Stimulated activated CD4-positive, alpha-beta T cell treated with anti-CD3 and anti-CD28 coated beads, Interleukin-4, amount 100 ng/mL, for 24 hours (primary cell): ENCODE measurements around the gene SOX6.
"Not testable (repeated sequence)": the region's sequence is repeated elsewhere in the genome, so short reads cannot be mapped to it uniquely, and the experiment has no call there.

Source experiments
- DNase-seq: peaks from one replicate; pipeline ENCODE4 v3.0.0-alpha.2; 2020

Gene SOX6

GRCh38 chr11:16087886-16088285 is 268.5 kb downstream of the SOX6 start:
- no peak for DNase-seq

DNA sequence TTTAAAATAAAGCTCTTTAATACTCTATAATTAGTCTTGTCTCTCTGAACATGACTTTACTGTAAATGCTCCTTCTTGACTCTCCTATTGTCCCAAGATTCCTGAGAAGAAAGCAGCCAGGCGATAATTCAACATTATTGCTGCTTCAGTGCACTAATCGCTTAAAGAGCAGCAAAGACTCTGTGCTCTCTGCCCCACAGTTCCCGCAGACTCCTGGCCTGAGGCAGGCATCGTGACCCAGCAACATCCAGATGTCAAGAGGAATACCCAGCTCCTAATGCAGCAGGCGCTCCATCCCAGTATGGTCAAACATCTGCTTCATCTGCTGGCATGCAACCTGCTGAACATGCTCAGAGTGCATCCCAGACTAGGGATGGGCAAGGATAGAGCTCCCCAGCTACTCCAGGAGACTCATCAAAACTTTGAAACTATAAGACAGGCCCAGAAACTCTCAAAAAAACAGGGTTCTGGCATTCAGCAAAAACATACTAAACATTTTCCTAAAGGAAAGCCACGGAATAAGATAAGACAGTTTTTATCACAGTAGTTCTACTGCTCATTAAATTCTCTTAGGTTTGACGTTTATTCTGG is 270.0 kb downstream of the SOX6 start:
- DNase-seq, result no peak

DNA sequence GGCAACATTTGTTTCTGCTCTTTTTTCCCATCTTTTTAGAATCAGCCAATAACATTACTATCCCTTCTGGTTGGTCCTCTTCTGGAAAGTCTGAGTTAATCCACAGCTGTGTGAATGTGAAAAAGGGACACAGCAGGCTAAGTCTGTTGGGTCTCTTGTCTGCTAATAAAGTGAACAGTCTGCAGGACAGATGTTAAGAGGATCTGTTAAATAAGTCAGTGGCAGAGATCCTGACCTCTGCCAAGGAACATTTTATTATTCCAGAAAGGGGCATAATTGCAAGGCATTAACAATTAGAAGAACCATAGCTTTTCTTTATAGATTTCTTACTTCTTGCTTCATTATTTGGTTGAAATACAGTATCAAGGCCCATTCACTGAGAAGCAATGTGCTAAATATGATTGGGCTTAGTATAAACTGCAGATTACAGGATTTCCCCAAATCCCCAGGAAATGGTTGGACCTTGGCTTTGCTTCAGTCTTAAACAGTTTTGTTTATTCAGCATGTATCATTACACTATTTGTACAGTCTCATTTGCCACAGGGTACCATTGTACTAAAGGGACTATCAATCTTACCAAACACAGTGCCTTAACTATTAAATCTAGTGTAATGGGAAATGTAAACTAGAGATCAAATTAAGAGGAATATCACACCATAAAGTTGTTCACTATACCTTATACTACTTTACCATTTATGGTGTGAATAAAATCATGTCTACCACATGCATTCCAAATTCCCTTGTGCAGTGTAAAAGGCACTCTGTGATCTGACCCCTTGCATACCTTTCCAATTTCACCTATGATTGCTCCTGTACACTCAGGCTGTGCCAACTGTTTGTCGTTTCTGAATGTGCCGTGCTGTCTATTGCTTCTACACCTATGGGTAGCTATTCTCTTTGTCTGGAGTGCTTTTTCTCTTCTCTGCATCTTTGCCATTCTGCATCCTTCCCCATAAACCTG is 274.0 kb downstream of the SOX6 start:
- no peak for DNase-seq

DNA sequence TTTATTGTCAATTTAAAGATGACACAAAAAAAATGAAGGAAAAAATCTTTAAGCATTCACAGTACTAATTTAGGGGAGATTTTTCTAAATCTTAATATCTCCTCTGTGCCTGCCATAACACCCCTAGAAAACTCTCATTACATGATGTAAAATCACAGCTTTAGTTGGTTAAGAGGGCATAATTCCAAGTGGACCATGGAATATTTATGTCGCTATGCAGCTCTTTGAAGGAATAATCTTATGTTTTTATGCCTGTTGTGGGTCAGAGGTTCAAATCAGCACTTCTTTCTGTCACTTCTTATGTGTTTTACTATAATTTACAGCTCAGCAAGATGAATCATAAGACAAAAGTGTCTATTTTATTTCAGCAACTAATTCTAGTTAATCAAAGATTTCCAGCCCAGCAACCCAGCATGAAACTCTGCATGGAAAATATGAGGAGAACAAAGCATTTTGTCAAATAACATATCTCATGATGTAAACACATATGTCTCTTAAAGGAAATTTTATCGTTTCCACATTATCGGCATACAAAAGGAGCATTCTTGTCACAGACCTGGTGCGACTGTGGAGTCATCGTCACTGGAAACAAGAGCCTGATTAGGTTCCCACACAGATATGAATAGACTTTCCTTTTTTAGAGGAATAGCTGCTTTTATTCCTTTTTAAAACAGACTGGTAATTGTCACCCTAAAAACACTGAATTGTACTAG is 274.8 kb downstream of the SOX6 start:
- no peak for DNase-seq

GRCh38 chr11:16080688-16081381 is 275.5 kb downstream of the SOX6 start:
- no peak for DNase-seq

DNA sequence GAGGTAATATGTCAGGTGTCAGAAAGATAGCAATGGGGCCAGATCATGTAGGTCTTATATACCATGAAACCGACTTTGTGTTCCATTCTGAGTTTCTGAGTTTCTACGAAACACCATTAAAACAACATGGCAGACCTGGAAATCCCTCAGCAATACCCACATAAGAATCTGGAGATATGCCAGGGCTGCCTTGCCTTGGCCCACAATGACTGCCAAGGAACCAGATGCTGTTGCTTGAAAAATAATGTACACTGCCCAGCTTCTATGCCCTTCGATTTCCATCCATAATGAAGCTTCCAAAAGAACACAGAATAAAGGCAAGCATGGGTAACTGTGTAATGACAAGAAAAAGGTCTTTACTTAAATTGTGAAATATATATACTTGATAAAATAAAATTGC is 277.4 kb downstream of the SOX6 start:
- DNase-seq, result no peak

- no peak for DNase-seq
Measured at GRCh38 chr11:16070573-16070972, 285.8 kb downstream of the SOX6 start.

DNA sequence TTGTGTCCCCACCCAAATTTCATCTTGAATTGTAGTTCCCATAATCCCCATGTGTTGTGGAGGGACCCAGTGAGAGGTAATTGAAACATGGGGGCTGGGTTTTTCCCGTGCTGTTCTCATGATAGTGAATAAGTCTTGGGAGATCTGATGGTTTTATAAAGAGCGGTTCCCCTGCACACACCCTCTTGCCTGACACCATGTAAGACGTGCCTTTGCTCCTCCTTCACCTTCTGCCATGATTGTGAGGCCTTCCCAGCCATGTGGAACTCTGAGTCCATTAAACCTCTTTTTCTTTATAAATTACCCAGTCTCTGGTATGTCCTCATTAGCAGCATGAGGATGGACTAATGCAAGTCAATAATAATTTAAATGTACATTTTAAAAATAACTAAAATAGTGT is 289.1 kb downstream of the SOX6 start:
- DNase-seq, result not testable (repeated sequence)

DNA sequence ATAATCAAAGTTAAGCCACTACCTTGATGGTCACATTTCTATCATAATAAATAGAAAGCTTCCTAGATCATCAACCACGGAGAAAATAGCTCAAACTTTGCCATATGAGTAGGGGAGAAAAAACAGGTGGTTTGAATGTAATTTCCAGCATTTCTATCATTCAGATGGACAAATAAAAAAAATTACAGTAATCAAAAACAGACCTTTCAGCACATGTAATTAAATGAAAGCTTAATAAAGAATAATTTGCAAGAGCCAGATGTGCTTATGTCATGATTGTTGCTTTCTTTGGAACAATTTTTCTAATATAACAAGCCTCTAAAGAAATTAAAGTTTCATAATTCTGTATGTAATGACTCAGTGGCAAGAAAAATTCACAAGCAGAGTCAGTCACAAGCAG is 297.0 kb downstream of the SOX6 start:
- DNase-seq, result no peak

DNA sequence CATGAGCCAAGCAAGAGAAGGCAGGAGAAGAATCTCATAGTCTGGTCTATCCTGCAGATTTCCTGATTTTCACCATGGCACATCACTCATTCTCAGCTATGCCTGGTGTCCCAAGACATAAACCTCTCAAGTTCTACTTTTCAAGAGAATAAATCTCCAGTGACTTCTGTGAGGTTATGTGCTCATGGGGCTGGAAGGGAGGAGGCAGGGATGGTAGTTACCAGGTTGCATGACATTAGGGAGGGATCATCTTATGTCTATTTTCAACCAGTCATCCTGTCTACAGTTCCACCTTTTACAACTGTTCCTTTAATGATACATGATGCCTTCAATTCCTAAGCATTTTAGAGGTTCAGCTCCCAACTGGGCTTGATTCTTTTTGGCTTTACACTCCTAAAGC is 297.7 kb downstream of the SOX6 start:
- DNase-seq, result no peak

DNA sequence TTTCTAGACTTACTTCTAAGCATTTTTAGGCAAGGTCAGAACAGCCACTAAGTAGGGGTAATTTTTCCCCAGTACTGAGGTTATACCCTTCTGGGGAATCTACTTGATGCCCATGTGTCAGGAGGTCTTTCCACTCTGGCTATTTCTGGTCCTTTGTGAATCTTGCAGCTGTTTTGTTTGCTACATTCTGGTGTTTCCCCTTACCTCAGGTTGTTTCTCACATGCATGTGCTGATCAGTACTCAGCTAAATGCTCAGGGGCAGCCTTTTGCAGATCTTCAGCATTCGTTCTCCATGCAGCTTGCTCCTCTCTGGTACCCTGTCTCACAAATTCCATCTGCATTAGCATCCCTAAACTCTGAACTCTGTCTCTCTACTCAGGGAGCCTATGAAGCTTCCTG is 303.6 kb downstream of the SOX6 start:
- no peak for DNase-seq

DNA sequence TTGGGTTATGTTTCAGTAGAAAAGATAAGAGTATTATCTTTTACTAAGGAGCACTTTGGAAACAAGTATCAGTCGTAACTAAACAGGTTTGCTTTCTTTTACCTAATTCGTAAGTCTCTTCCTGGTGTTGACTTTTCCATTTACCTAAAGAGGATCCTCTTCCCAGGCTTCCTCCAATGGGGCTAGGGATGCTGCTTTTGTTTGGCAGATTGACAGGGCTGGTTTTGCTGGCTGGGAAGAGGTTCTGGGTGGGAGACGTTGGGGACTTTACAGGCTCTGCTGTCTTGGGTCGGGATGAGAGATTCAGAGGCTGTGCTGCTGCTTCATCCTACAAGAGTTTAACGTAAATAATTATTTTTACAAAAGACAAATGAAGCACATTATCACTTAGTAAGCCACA is 306.7 kb downstream of the SOX6 start:
- no peak for DNase-seq

DNA sequence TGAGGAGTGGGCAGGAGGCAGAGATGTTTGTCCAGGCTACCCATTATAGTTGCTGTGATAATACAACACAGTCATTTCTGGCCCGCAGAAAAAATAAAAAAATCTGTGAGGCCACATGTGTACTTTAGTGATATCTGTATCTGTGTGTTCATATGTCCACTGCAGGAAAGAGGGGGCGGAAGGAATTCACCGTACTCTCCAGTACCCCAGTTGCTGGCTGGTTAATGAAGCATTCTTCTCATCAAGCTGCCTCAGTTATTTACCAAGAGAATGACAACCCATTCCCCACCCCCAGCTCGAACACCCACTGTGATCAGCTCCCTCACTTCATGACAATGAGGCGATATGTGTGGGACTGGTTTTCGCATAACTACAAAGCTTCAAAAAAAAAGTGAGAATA is 309.3 kb downstream of the SOX6 start:
- no peak for DNase-seq

GRCh38 chr11:16043617-16044016 is 312.7 kb downstream of the SOX6 start:
- DNase-seq, result no peak

DNA sequence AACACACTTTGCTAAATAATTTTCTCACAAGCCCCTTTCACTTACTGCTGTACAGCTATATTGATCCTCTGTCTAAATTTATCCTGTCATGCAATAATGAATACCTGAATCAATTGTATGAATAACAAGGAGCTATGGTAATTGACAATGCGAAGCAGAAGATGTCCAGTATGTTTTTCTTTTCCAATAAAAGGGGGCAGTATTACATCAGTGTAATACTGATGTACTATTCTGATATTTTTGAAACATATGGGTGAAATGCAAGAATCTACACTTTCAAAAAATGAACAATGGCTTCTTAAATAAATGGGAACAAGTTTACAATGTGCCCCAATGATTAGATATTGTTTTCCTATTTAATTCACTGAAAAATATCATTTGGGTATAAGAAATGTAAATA is 315.1 kb downstream of the SOX6 start:
- DNase-seq, result no peak

- DNase-seq, result no peak
Measured at GRCh38 chr11:16040151-16040550, 316.2 kb downstream of the SOX6 start.

- DNase-seq, result no peak
Measured at GRCh38 chr11:16037179-16037578, 319.2 kb downstream of the SOX6 start.

DNA sequence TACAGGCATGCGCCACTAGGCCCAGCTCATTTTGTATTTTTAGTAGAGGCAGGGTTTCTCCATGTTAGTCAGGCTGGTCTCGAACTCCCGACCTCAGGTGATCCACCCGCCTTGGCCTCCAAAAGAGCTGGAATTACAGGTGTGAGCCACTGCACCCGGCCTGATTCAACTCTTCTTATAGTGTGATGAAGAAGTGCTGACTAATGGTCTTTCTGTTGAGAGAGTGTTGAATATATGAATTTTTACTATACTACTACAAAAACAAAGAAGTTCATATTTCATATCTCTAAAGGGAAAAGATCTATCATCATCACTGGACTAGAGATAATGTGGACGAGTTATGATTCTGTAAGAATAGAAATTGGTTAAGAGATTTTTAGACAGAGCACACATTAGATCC is 320.1 kb downstream of the SOX6 start:
- DNase-seq, result no peak

GRCh38 chr11:16034074-16034473 is 322.3 kb downstream of the SOX6 start:
- no peak for DNase-seq

- no peak for DNase-seq
Measured at GRCh38 chr11:16032974-16033373, 323.4 kb downstream of the SOX6 start.

- DNase-seq, result no peak
Measured at GRCh38 chr11:16031210-16031609, 325.1 kb downstream of the SOX6 start.

DNA sequence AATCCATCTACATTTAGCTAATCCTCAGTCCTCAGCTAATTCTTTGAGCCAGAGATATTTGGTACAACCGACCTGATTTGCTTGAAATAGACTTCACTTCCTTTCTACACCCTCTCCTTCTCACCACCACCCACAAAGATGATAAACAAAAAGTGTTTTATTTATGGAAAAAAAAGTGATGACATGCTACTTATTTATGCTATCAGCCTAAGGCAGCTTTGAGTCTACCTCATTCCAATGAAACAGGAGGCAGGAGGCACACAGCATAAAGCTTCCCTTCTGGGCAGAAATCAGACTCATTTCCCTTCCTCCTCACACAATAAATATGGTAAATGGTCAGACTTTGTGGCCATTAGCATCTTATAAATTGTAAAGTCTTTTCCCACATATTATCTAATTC is 325.7 kb downstream of the SOX6 start:
- DNase-seq, result no peak

DNA sequence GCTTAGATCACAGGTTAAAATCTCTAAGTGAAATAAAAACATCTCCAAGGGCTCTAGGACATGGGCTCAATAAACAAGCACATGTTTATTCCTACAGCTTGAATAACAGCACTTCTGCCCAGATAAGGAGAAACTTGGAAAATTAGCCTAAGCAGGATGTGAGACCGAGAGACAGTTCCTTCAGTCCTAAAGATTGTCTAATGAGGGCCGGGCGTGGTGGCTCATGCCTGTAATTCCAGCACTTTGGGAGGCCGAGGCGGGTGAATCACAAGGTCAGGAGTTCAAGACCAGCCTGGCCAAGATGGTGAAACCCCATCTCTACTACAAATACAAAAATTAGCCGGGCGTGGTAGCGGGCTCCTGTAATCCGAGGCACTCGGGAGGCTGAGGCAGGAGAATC is 327.2 kb downstream of the SOX6 start:
- not testable (repeated sequence) for DNase-seq
